H1 (cell line): ENCODE measurements around the gene CLMP.

Experiments
- CBX5 ChIP-seq: fragments of 300-800, 300-1000 bp; sonication (generic); IDR thresholded peaks from 2 replicates; pipeline ENCODE4 v1.7.1; 2016; ENCODE audit warnings: antibody characterized with exemption, low read length, low read depth
- EZH2 ChIP-seq: fragments of 200-600 bp; sonication (generic); IDR thresholded peaks from 2 replicates; pipeline ENCODE4 v1.7.1; 2012; ENCODE audit warnings: low read depth, mild to moderate bottlenecking, moderate library complexity, low read length, inconsistent platforms; ENCODE audit not compliant: severe bottlenecking
- POLR2AphosphoS5 ChIP-seq: IDR thresholded peaks from 2 replicates; pipeline ENCODE4 v1.6.1; 2011; ENCODE audit warnings: low read depth, low read length
- TF ChIP-seq, protein P1 (sequence below), 3 experiments: IDR thresholded peaks; 1 replicate in 2 of 3; 2 replicates in 1 of 3; pipeline versions ENCODE4 v1.5.1 to v1.6.1; 2011; ENCODE audit warnings: low read length in 3 of 3, mild to moderate bottlenecking in 3 of 3, inconsistent platforms in 2 of 3, low read depth in 1 of 3, moderate library complexity in 1 of 3; ENCODE audit not compliant: insufficient read depth in 1 of 3; ENCODE audit errors: control extremely low read depth in 1 of 3
- TF ChIP-seq, protein P2 (sequence below): IDR thresholded peaks from 2 replicates; pipeline ENCODE4 v1.6.1; 2011; ENCODE audit warnings: low read length, improper control_type of control experiment

DNA sequence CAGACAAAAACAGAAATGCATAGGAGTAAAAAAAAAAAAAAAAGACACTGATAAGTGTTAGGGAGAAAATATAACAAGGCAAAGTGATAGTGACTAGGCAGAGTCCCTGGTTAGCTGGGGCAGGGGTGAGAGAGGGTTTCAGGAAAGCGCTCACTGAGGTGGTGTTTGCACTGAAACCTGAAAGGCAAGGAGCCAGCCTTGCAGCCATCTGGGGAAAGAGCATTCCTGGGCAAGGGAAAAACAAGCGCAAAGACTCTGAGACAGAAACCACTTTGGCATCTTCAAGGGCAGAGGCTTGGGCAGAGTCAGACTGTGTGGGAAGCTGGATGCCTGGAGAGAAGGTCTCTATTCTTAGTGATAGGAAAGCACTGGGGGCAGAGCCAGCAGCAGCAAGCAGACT lies 14.5 kb downstream of the CLMP start:
- TF ChIP-seq POLR2AphosphoS5 = no peak
- TF ChIP-seq, protein P1, sequence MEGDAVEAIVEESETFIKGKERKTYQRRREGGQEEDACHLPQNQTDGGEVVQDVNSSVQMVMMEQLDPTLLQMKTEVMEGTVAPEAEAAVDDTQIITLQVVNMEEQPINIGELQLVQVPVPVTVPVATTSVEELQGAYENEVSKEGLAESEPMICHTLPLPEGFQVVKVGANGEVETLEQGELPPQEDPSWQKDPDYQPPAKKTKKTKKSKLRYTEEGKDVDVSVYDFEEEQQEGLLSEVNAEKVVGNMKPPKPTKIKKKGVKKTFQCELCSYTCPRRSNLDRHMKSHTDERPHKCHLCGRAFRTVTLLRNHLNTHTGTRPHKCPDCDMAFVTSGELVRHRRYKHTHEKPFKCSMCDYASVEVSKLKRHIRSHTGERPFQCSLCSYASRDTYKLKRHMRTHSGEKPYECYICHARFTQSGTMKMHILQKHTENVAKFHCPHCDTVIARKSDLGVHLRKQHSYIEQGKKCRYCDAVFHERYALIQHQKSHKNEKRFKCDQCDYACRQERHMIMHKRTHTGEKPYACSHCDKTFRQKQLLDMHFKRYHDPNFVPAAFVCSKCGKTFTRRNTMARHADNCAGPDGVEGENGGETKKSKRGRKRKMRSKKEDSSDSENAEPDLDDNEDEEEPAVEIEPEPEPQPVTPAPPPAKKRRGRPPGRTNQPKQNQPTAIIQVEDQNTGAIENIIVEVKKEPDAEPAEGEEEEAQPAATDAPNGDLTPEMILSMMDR (IDR thresholded peaks at IDR 0.05; ENCODE audit: control extremely low read depth in 1 of 3, insufficient read depth in 1 of 3, low read depth in 1 of 3, low read length in 3 of 3) = no peak
- TF ChIP-seq CBX5 = no peak
- TF ChIP-seq EZH2 = no peak
- TF ChIP-seq, protein P2, sequence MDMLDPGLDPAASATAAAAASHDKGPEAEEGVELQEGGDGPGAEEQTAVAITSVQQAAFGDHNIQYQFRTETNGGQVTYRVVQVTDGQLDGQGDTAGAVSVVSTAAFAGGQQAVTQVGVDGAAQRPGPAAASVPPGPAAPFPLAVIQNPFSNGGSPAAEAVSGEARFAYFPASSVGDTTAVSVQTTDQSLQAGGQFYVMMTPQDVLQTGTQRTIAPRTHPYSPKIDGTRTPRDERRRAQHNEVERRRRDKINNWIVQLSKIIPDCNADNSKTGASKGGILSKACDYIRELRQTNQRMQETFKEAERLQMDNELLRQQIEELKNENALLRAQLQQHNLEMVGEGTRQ = no peak
